Mesothelial cell of epicardium (in vitro differentiated cells): Measurements from ENCODE around the gene RCAN3. TPM values are rescaled to one million over a fixed set of nuclear protein-coding genes. Genes with fewer than 3 reads are reported as not detected.

Experiments
- DNase-seq, 2 experiments: peaks; one replicate each; pipeline ENCODE4 v3.0.0; 2021; ENCODE audit warnings: low spot score in 2 of 2; ENCODE audit not compliant: unreplicated experiment in 2 of 2
- H3K27ac Mint-ChIP-seq: 2 replicates; pipeline ENCODE4 v1.8.0; 2021; ENCODE audit warnings: mixed read lengths
- H3K27me3 Mint-ChIP-seq: 2 replicates; pipeline ENCODE4 v1.8.0; 2021; ENCODE audit warnings: low read depth, mixed read lengths
- H3K36me3 Mint-ChIP-seq: 2 replicates; pipeline ENCODE4 v1.8.0; 2021; ENCODE audit warnings: mixed read lengths
- H3K4me1 Mint-ChIP-seq: 2 replicates; pipeline ENCODE4 v1.8.0; 2021; ENCODE audit warnings: mixed read lengths
- H3K4me3 Mint-ChIP-seq: 2 replicates; pipeline ENCODE4 v1.8.0; 2021; ENCODE audit warnings: mild to moderate bottlenecking, moderate library complexity, mixed read lengths
- H3K9me3 Mint-ChIP-seq: 2 replicates; pipeline ENCODE4 v1.8.0; 2021; ENCODE audit warnings: mixed read lengths
- total RNA-seq: library from RNA; stranded (reverse); gene quantifications from 3 replicates; pipeline ENCODE4 v1.2.1, GENCODE V29; 2021
- TF ChIP-seq, protein P1 (sequence below): fragments of 200-600 bp; sonication (generic); IDR thresholded peaks from one replicate; pipeline ENCODE4 v1.5.0; 2021; ENCODE audit warnings: antibody characterized with exemption; ENCODE audit not compliant: unreplicated experiment

Gene RCAN3
- total RNA-seq, 1 donor from 2014 or later: 9.5 TPM

DNA sequence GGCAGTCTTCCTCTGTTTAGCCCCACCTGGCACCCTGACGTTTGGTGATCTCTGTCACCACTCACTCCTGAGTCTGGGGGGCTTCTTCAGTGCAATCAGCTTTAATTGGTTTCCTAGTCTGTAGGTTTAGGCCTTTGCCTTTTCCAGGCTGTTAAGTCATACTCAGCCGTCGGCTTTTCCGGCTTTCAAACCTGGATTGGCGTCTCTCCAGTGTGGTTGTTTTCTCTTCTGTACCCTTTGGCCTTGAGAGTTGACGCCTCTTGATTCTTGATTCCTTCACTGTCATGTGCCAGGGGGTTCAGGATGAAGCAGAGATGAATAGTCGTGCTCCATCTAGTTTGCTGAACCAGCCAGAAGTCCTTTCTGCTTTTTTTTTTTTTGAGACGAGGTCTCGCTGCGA lies 78.1 kb downstream of the RCAN3 start:
- no peak overlapping the region for H3K27ac Mint-ChIP-seq
- TF ChIP-seq, protein P1, sequence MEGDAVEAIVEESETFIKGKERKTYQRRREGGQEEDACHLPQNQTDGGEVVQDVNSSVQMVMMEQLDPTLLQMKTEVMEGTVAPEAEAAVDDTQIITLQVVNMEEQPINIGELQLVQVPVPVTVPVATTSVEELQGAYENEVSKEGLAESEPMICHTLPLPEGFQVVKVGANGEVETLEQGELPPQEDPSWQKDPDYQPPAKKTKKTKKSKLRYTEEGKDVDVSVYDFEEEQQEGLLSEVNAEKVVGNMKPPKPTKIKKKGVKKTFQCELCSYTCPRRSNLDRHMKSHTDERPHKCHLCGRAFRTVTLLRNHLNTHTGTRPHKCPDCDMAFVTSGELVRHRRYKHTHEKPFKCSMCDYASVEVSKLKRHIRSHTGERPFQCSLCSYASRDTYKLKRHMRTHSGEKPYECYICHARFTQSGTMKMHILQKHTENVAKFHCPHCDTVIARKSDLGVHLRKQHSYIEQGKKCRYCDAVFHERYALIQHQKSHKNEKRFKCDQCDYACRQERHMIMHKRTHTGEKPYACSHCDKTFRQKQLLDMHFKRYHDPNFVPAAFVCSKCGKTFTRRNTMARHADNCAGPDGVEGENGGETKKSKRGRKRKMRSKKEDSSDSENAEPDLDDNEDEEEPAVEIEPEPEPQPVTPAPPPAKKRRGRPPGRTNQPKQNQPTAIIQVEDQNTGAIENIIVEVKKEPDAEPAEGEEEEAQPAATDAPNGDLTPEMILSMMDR: no peak
- H3K4me1 Mint-ChIP-seq: no peaks in the 10 kb centered on the region
- H3K9me3 Mint-ChIP-seq: peaks cover 10% of the 10 kb centered on the region
- no peaks in the 10 kb centered on the region for H3K36me3 Mint-ChIP-seq
- DNase-seq: no peak
- H3K27me3 Mint-ChIP-seq: peaks cover 9% of the 10 kb centered on the region
- H3K4me3 Mint-ChIP-seq: no peak overlapping the region

DNA sequence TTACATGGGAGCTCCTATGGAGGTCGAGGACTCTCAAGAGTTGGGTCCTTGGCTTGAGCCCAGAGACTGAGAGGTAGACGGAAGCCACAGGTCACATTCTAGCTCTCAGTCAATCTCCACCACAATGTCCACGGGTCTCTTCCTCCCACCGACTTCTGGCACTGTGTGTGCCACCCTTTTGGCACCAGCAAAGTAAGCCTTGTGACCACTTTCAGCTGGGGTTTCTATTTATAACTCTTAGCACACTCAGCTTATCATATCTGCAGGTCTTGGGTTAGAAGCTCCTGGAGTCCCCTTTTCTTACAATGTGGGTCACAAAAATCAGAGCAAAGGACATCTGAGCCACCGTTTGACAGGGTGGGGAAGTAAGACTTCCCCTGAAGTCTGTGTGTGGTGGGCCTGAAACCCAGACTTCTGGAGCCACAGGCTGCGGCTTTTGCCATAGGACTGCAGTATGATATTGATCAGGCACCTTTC lies 81.6 kb downstream of the RCAN3 start:
- peaks cover 7% of the 10 kb centered on the region for H3K9me3 Mint-ChIP-seq
- no peak overlapping the region for H3K4me3 Mint-ChIP-seq
- no peaks in the 10 kb centered on the region for H3K36me3 Mint-ChIP-seq
- peaks cover 12% of the 10 kb centered on the region for H3K27me3 Mint-ChIP-seq
- H3K4me1 Mint-ChIP-seq: no peaks in the 10 kb centered on the region
- TF ChIP-seq, protein P1: no peak
- no peak for DNase-seq
- no peak overlapping the region for H3K27ac Mint-ChIP-seq

DNA sequence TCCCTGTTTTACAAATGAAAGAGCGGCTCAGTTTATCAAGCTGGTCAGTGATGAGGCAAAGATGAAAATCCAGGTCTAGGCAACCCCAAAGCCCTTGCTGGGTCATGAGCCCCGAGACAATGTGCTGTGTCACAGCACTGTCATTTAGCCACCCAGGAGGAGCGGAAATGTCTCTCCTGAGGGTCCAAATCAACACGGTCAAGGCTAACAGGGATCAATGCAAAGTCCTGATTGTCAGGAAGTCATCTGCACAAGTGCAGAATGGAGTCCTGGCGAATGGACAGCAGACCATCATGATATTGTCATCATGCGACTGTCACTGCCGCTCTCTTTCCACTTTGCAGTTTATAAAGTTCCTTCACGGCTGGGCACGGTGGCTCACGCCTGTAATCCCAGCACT lies 83.5 kb downstream of the RCAN3 start:
- Mint-ChIP-seq H3K9me3 (peaks cover 5% of the 10 kb centered on the region), H3K27ac (no peak overlapping the region), H3K4me1 (no peaks in the 10 kb centered on the region), H3K27me3 (peaks cover 12% of the 10 kb centered on the region), H3K4me3 (no peak overlapping the region), H3K36me3 (no peaks in the 10 kb centered on the region)
- no peak for DNase-seq
- TF ChIP-seq, protein P1: no peak

DNA sequence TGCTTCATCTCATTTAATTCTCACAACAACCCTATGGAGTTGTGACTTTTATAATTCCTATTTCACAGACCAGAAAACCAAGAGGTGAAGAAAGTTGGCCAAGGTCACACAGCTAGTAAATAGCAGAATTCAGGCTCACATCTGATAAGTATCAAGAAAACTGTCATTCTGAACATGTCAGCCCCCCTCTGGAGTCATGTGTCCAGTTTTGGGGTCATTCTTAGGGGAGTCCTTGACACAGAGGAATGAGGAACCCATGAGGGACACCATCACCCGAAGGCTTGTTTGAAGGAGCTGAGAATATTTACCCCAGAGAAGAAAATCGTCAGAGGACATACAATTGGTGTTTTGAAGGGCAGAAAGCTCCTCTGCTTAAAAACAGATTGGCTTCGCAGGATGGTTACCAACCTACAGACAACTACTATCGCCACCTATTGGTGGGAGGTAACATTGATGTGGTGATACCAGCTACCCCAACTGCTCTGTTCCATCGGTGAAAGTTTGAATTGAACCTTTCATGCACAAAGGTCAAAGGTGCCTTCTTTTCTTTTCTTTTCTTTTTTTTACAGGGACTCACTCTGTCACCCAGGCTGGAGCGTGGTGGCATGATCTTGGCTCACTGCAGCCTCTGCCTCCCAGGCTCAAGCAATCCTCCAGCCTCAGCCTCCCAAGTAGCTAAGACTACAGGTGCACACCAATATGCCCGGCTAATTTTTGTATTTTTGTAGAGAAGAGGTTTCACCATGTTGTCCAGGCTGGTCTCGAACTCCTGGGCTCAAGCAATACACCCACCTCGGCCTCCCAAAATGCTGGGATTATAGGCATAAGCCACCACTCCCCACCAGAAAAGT lies 84.6 kb downstream of the RCAN3 start:
- TF ChIP-seq, protein P1: peak; percentile 73
- Mint-ChIP-seq H3K27me3 (peaks cover 12% of the 10 kb centered on the region), H3K4me3 (no peak overlapping the region), H3K36me3 (no peaks in the 10 kb centered on the region), H3K4me1 (no peaks in the 10 kb centered on the region), H3K27ac (no peak overlapping the region), H3K9me3 (peaks cover 4% of the 10 kb centered on the region)
- no peak for DNase-seq

DNA sequence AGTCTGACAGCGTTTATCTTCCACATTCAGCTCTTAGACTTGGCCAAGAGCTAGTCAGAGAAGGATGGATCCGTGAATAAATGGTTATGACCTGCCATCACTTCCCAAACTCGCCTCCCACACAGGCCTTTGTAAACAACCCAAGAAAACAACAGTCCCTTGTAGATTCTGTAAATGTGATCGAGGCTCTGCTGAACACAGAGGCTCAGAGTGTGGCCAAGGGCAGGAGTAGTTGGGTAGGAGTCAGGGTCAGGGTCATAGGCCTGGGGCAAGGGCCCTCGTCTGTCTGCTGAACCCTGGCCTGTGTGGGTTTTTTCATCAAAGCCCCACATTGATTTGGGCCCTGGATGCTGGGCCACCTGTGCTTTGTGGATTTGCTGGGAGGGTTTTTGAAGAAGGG lies 85.9 kb downstream of the RCAN3 start:
- Mint-ChIP-seq H3K4me1 (peaks cover under 1% of the 10 kb centered on the region), H3K27me3 (peaks cover 12% of the 10 kb centered on the region), H3K9me3 (no peaks in the 10 kb centered on the region), H3K27ac (no peak overlapping the region), H3K36me3 (no peaks in the 10 kb centered on the region), H3K4me3 (no peak overlapping the region)
- no peak for DNase-seq
- TF ChIP-seq, protein P1: no peak
